Measurements from ENCODE around the gene BATF.

BATF gene

DNA sequence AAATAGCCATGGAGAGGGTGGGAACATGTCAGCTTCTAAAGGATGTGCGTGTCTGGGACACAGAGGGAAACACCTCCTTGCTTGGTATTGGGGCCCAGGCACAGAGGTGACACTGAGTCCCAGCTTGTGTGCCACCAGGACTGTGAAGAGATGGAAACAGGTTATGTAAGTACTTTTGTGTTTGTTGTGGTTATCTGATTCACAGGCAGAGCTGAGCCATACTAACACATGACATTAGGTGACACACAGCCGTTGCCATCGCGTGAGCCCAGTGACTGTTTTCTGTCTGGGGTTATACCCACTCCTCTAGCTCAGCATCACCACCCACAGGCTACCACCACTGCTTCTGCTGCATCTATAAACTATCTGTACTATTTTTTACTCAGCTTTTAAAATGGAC lies 44.1 kb downstream of the BATF start:
- DNase-seq = no peak

DNA sequence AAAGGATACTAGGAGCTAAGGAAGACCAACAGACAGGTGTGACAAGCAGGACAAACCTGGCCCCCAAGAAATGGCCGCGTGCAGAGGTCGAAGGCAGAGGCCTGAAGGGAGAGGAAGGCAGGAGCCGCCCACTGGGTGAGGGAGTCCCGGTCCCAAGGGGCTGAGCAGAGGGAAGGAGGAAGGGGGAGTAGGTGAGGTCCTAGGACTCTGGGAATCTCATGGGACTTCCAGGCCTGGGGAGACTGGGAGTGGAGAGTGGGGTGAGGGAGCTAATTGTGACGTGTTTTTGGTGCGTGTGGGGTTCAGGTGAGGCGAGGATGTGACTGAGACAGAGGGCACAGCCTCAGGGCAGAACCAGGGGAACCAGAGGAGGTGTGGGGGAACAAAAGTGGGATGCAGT lies 44.5 kb downstream of the BATF start:
- DNase-seq = no peak

- DNase-seq = no peak
These were observed 45.9 kb downstream of the BATF start for GRCh38 chr14:75568140-75568539.

DNA sequence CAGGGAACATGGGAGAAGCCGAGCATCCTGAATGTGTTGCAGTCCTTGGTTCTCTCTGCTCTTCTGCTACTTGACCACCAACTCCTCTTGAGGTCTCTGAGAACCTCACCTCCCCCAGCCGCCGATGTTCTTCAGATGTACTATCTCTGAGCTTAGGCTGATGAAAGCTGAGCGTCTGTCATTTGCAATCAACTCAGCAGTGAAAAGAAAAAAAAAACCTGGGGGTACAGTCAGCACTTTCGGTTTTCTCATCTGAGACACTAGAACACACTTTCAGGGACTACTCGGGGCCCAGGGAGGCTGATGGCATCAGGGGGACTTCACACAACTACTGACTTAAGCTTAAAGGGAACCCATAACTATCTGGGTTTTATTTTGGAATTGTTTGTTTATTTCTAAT lies 46.5 kb downstream of the BATF start:
- DNase-seq = no peak

- no peak for DNase-seq
These were observed 48.5 kb downstream of the BATF start for GRCh38 chr14:75570797-75571196.

DNA sequence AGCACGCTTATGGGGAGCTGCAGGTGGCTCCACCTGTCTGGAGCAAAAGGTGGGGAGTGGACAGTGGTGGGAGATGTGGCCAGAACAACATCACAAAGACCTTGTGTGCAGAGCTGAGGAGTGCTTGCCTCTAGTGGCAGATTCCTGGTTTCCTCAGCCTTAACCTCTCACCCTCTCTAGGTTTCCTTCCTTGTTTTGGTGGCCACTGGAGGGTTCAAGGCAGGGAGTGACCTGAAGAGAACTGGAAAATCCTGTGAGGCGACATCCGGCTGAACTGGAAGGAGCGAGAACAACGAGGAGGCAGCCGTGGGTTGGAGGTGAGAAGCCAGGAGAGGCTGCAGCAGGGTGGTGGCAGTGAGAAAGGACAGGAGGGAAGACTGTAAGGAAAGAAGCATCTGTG lies 49.8 kb downstream of the BATF start:
- DNase-seq = no peak

- DNase-seq = no peak
These were observed 54.8 kb downstream of the BATF start for GRCh38 chr14:75577090-75577489.

- DNase-seq = peak; percentile 36
These were observed 55.4 kb downstream of the BATF start for GRCh38 chr14:75577729-75578101.

DNA sequence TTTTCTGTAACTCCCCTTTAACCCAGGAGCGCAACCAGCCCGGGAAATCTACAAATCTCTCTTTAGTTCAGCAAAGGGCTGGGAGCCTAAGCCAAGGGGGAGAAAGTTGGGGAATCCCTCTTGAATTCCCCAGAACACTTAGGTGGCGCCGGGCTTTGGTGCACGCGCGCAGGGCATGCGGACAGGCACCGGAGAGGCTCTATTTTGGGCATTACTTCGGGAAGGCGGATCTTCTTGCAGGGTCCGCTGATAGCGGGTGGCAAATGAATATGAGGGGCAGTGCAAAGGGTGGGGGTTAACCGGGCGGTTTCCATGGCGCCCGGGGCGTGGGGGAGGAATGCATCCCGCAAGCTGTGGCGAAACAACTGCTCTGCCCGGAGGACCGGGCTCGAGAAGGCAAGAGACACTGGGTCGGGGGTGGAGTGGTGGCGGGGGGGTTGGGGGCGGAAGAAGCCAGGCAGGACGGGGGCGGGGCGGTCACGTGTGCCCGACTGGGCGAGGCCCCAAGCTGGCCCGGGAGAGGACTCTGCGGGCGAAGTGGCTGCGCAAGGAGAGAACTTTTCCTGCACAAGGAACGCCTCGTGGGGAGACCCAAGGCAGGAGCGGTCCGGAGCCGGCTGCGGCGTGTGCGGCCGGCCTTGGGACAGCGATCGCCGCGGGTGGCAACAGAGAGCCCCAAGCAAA lies 56.0 kb downstream of the BATF start, which contains the start of gene FLVCR2:
TSS of gene FLVCR2 (plus strand) at position 519 of the 684 bp plus-strand sequence. CDS start 353 bp downstream, outside the sequence.
- peak; percentile 46 for DNase-seq

DNA sequence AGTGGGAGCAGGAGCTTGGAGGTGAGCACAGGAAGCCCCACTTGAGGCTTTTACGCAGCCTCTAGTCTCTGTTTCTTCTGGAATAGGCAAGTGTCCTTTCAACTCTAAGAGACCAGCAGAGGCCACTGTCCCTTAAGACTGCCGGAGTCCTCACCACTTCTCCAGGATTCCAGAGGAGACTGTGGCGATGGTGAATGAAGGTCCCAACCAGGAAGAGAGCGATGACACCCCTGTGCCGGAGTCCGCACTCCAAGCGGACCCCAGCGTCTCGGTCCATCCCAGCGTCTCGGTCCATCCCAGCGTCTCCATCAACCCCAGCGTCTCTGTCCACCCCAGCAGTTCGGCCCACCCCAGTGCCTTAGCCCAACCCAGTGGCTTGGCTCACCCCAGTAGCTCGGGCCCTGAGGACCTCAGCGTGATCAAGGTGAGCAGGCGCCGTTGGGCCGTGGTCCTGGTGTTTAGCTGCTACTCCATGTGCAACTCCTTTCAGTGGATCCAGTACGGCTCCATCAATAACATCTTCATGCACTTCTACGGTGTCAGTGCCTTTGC lies 56.6 kb downstream of the BATF start:
- no peak for DNase-seq

GRCh38 chr14:75579338-75579864 lies 57.1 kb downstream of the BATF start:
- no peak for DNase-seq

DNA sequence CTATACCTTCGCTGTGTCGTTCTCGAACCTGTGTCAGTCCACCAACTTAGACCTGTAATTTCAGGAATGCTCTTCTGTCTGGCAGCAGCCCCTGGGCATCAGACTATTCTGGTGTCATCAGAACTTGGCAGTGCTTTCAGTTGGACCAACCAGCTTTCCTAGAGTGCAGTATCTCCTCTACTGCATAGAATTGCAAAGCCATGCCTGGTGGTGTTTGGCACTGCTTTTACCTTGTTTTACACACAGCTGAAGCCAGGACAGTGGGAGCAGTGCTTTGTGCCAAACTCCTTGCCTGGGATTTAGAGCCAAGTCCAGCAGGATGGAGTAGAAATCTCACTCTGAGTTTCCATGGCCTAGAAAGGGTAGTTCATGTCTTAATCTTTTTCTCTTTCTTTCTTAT lies 57.6 kb downstream of the BATF start:
- DNase-seq = no peak

- no peak for DNase-seq
These were observed 65.1 kb downstream of the BATF start for GRCh38 chr14:75587388-75587787.

DNA sequence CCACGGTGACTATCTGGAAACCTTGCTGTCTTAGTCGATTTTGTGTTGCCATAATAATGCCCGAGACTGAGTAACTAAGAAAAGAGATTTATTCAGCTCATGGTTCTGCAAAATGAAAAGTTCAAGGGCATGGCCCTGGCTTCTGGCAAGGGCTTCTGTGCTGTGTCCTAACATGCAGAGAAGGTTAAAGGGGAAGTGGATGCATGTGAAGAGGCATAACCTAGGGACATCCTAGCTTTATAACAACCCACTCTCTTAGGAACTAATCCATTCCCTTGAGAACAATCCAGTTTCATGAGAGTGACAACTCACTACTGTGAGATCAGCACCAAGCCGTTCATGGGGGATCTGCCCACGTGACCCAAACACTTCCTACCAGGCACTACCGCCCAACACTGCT lies 67.7 kb downstream of the BATF start:
- DNase-seq = no peak

DNA sequence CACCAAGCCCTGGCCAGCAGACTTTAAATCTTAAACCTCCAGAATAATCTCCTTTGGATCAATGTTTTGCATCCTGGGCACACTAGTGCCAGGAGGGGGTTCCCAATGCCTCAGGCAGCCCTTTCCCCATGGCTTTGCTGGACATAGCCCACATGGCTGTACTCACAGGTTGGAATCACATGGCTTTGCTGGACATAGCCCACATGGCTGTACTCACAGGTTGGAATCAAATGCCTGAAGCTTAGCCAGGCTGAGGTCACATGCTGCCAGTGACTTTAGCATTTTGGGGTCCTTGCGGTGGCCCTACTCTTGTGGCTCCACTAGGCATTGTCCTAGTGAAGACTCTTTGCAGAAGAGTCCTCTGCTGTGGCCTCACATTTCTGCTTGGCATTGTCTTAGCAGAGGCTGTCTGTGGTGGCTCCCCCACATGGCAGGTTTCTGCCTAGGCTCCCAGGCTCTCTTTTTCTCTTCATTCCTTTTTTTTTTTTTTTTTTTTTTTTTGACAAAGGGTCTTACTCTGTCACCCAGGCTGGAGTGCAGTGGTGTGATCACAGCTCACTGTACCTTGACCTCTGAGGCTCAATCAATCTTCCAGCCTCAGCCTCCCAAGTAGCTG lies 69.2 kb downstream of the BATF start:
- DNase-seq = no peak

DNA sequence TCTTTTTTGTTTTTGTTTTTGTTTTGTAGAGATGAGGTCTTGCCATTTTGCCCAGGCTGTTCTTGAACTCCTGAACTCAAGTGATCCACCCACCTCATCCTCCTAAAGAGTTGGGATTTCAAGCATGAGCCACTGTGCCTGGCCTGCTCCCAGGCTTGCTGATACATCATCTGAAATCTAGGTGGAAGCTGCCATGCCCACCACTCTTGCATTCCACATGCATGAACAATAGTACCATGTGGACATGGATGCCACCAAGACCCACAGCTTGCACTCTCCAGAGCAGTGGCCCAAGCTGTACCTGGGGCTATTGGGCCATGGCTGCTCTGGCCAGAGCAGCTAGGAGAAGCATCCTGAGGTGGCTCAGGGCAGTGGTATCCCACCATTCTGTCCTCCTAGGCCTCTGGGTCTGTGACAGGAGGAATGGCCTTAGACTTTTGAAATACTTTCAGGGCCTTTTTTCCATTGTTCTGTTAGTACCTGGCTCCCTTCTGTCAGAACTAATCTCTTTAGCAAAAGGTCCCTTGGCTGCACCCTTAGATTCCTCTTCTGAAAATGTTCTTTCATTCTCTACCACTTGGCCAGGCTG lies 69.8 kb downstream of the BATF start:
- no peak for DNase-seq

- DNase-seq = no peak
These were observed 73.0 kb downstream of the BATF start for GRCh38 chr14:75595226-75595625.
